Spleen (tissue), 7 donors: Measurements from ENCODE around the gene LYPD4.

Experiments
- POLR2A ChIP-seq, 3 donors: fragments of 450-650 bp; IDR thresholded peaks; one replicate each; pipeline ENCODE4 v1.5.1; 2017; ENCODE audit warnings: antibody characterized with exemption in 3 of 3, mild to moderate bottlenecking in 1 of 3
- TF ChIP-seq, protein P1 (sequence below), 11 experiments: fragments of 200-600 bp in 7 of 11; fragments of 450-650 bp in 4 of 11; sonication (generic) in 4 of 11; IDR thresholded peaks in 8 of 11; conservative IDR thresholded peaks in 3 of 11; 1 replicate in 7 of 11; 2 replicates in 4 of 11; pipeline versions ENCODE4 v1.4.0 to v1.8.0; 2016 to 2021; ENCODE audit warnings: antibody characterized with exemption in 11 of 11, inconsistent platforms in 4 of 11, mild to moderate bottlenecking in 1 of 11
- donor health status: DM: no; HTN: no; CAD: no; lungs with moderate emphysema.
- donor health status: DM: no; HTN: no; CAD: no.
- donor health status: DM: no; HTN: no; CAD: no.

DNA sequence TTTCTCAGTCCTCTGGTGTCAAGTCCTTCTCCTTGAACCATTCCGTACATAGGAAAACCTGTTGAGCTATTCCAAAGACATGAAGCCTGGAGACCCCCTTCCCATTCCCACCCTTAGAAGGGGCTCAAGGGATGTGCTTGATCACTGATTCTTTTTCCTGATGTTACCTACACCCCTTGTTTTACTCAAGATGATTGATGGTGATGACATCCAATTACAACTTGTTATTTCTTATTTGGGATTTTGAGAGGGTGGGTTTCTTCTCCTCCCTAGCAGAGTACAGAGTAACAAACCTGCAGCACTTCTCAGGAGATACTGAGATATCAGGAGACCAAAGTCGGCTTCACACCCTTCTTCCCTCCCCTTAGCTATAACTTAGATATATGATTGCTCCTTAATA is 8.9 kb upstream of the LYPD4 start:
- TF ChIP-seq, protein P1, sequence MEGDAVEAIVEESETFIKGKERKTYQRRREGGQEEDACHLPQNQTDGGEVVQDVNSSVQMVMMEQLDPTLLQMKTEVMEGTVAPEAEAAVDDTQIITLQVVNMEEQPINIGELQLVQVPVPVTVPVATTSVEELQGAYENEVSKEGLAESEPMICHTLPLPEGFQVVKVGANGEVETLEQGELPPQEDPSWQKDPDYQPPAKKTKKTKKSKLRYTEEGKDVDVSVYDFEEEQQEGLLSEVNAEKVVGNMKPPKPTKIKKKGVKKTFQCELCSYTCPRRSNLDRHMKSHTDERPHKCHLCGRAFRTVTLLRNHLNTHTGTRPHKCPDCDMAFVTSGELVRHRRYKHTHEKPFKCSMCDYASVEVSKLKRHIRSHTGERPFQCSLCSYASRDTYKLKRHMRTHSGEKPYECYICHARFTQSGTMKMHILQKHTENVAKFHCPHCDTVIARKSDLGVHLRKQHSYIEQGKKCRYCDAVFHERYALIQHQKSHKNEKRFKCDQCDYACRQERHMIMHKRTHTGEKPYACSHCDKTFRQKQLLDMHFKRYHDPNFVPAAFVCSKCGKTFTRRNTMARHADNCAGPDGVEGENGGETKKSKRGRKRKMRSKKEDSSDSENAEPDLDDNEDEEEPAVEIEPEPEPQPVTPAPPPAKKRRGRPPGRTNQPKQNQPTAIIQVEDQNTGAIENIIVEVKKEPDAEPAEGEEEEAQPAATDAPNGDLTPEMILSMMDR (IDR thresholded peaks at IDR 0.05 in 8 of 11, conservative IDR thresholded peaks at IDR 0.05 in 3 of 11) = no peak
- no peak for TF ChIP-seq POLR2A (IDR thresholded peaks at IDR 0.05)
